GM23338 (cell line): ENCODE data around the gene NLGN1. TPM values are rescaled to one million over a fixed set of nuclear protein-coding genes. Genes with fewer than 3 reads are reported as not detected.

Experiments
- ATAC-seq: fragments of 200-7000 bp; cut with Tn5 transposase; 3 replicates; pipeline ENCODE4 v1.9.1; 2020
- DNase-seq: peaks from one replicate; pipeline ENCODE4 v3.0.0-alpha.2; 2015; ENCODE audit warnings: low spot score
- H2AFZ ChIP-seq: fragments of 200-600 bp; sonication (generic); 2 replicates; pipeline ENCODE4 v1.8.0; 2016; ENCODE audit warnings: antibody characterized with exemption, mild to moderate bottlenecking, moderate library complexity
- H3F3A ChIP-seq: fragments of 200-600 bp; sonication (generic); replicated peaks from 2 replicates; pipeline ENCODE4 v1.8.0; 2017; ENCODE audit warnings: antibody characterized with exemption, mixed run types, low read depth
- H3K27ac ChIP-seq: fragments of 200-600 bp; sonication (generic); 2 replicates; pipeline ENCODE4 v1.6.1; 2016; ENCODE audit warnings: low read depth
- H3K27me3 ChIP-seq: fragments of 200-600 bp; sonication (generic); 2 replicates; pipeline ENCODE4 v1.8.0; 2016; ENCODE audit warnings: mild to moderate bottlenecking, mixed run types, moderate library complexity; ENCODE audit not compliant: insufficient read depth
- H3K36me3 ChIP-seq: fragments of 200-600 bp; sonication (generic); 2 replicates; pipeline ENCODE4 v1.8.0; 2016; ENCODE audit warnings: mild to moderate bottlenecking; ENCODE audit not compliant: insufficient read depth
- H3K4me1 ChIP-seq: fragments of 200-600 bp; sonication (generic); 2 replicates; pipeline ENCODE4 v1.8.0; 2016; ENCODE audit warnings: mild to moderate bottlenecking, moderate library complexity; ENCODE audit not compliant: insufficient read depth
- H3K4me2 ChIP-seq: fragments of 200-600 bp; sonication (generic); 2 replicates; pipeline ENCODE4 v1.7.1; 2017; ENCODE audit warnings: mixed run types
- H3K4me3 ChIP-seq: fragments of 200-600 bp; sonication (generic); 2 replicates; pipeline ENCODE4 v1.6.1; 2016; ENCODE audit warnings: mixed run types
- H3K79me2 ChIP-seq: fragments of 200-600 bp; sonication (generic); replicated peaks from 2 replicates; pipeline ENCODE4 v1.8.0; 2017; ENCODE audit warnings: mild to moderate bottlenecking; ENCODE audit not compliant: insufficient read depth
- H3K9me2 ChIP-seq: fragments of 200-600 bp; sonication (generic); 2 replicates; pipeline ENCODE4 v1.8.0; 2017; ENCODE audit not compliant: insufficient read depth
- H4K20me1 ChIP-seq: fragments of 200-600 bp; sonication (generic); replicated peaks from 2 replicates; pipeline ENCODE4 v1.8.0; 2017; ENCODE audit warnings: mild to moderate bottlenecking; ENCODE audit not compliant: insufficient read depth
- H3K27ac Mint-ChIP-seq: 2 replicates; pipeline ENCODE4 v1.8.0; 2020; ENCODE audit warnings: inconsistent platforms, mild to moderate bottlenecking, moderate library complexity, mixed read lengths
- H3K27me3 Mint-ChIP-seq: 3 replicates; pipeline ENCODE4 v1.8.0; 2022; ENCODE audit warnings: low read depth, mild to moderate bottlenecking, moderate library complexity, mixed read lengths, inconsistent platforms; ENCODE audit not compliant: insufficient read depth, poor library complexity
- H3K36me3 Mint-ChIP-seq: 3 replicates; pipeline ENCODE4 v1.8.0; 2021; ENCODE audit warnings: low read depth, mild to moderate bottlenecking, inconsistent platforms, moderate library complexity, mixed read lengths
- H3K4me1 Mint-ChIP-seq: 3 replicates; pipeline ENCODE4 v1.8.0; 2020; ENCODE audit warnings: mild to moderate bottlenecking, inconsistent platforms, mixed read lengths
- H3K4me3 Mint-ChIP-seq: 3 replicates; pipeline ENCODE4 v1.8.0; 2021; ENCODE audit warnings: moderate library complexity, mild to moderate bottlenecking, inconsistent platforms, mixed read lengths
- H3K9me3 Mint-ChIP-seq: 3 replicates; pipeline ENCODE4 v1.8.0; 2020; ENCODE audit warnings: moderate library complexity, mild to moderate bottlenecking, inconsistent platforms, mixed read lengths
- CTCF ChIP-seq, 2 experiments: fragments of 200-600 bp in 1 of 2; sonication (generic) in 1 of 2; conservative IDR thresholded peaks; 2 replicates each; pipeline versions ENCODE4 v1.5.1 to v1.6.1; 2016 to 2017; ENCODE audit warnings: antibody characterized with exemption in 2 of 2, low read depth in 2 of 2, mild to moderate bottlenecking in 2 of 2, moderate library complexity in 1 of 2
- ETS1 ChIP-seq: IDR thresholded peaks from 2 replicates; pipeline ENCODE4 v1.6.1; 2016; ENCODE audit warnings: antibody characterized with exemption
- EZH2 ChIP-seq: fragments of 200-600 bp; sonication (generic); IDR thresholded peaks from one replicate; pipeline ENCODE4 v1.8.0; 2017; ENCODE audit warnings: antibody characterized with exemption, mild to moderate bottlenecking, low read depth; ENCODE audit not compliant: unreplicated experiment
- JUNB ChIP-seq: IDR thresholded peaks from one replicate; pipeline ENCODE4 v1.6.1; 2016; ENCODE audit warnings: antibody characterized with exemption; ENCODE audit not compliant: unreplicated experiment
- POLR2AphosphoS5 ChIP-seq: IDR thresholded peaks from 2 replicates; pipeline ENCODE4 v1.6.1; 2016; ENCODE audit warnings: antibody characterized with exemption, low read depth
- REST ChIP-seq: IDR thresholded peaks from one replicate; pipeline ENCODE4 v1.6.1; 2018; ENCODE audit warnings: antibody characterized with exemption; ENCODE audit not compliant: unreplicated experiment
- STAT1 ChIP-seq: IDR thresholded peaks from one replicate; pipeline ENCODE4 v1.6.1; 2016; ENCODE audit warnings: antibody characterized with exemption; ENCODE audit not compliant: unreplicated experiment
- ZNF331 ChIP-seq: fragments of 250-450 bp; sonication (Bioruptor Pico); IDR thresholded peaks from 2 replicates; pipeline ENCODE4 v1.5.0; 2020; ENCODE audit warnings: low read depth, mild to moderate bottlenecking, moderate library complexity
- ZNF462 ChIP-seq: fragments of 250-450 bp; sonication (Bioruptor Pico); IDR thresholded peaks from 2 replicates; pipeline ENCODE4 v1.5.0; 2020; ENCODE audit warnings: mild to moderate bottlenecking, moderate library complexity
- polyA plus RNA-seq: library from polyadenylated mRNA; unstranded; fragments of >200 nt; fragmentation: Nextera tagmentation; extraction: Ambion mirVana; gene quantifications from 2 replicates; pipeline ENCODE4 v1.2.1, GENCODE V29; 2016
- total RNA-seq: library from RNA; depleted of rRNA; stranded (reverse); fragments of >200 nt; shearing (Covaris generic); gene quantifications from 2 replicates; pipeline ENCODE4 v1.2.3, GENCODE V29; 2014

NLGN1 gene
- total and polyA plus RNA-seq, 2 experiments from 2014 or later, result 6.5 to 18.6 TPM

- Mint-ChIP-seq H3K4me3 (no peak overlapping the region), H3K27ac (no peak overlapping the region), H3K4me1 (peaks cover 47% of the 10 kb centered on the region), H3K9me3 (no peaks in the 10 kb centered on the region), H3K27me3 (peaks cover 9% of the 10 kb centered on the region), H3K36me3 (no peaks in the 10 kb centered on the region)
- Histone ChIP-seq H3K4me3 (no peak overlapping the region), H3K4me1 (peaks cover 49% of the 10 kb centered on the region), H3K9me2 (no peaks in the 10 kb centered on the region), H3F3A (no peaks in the 10 kb centered on the region), H4K20me1 (no peaks in the 10 kb centered on the region), H3K27me3 (no peaks in the 10 kb centered on the region), H3K27ac (no peak overlapping the region), H3K4me2 (no peak overlapping the region), H3K79me2 (no peaks in the 10 kb centered on the region), H2AFZ (no peak overlapping the region), H3K36me3 (no peaks in the 10 kb centered on the region)
- TF ChIP-seq ZNF331 (CRISPR knock-in tag), result no peak
- TF ChIP-seq ZNF462 (CRISPR knock-in tag), result no peak
- no peak for TF ChIP-seq EZH2
- TF ChIP-seq CTCF (conservative IDR thresholded peaks at IDR 0.05; ENCODE audit: low read depth in 2 of 2), result no peak
- TF ChIP-seq REST, result no peak
- TF ChIP-seq ETS1, result no peak
- no peak for TF ChIP-seq JUNB
- no peak for TF ChIP-seq POLR2AphosphoS5
- no peak for TF ChIP-seq STAT1
- ATAC-seq (no peak), DNase-seq (no peak)
These were observed 398.9 kb downstream of the NLGN1 start for GRCh38 chr3:173796405-173796804.
